K562 (cell line): ENCODE results near the gene MAMDC2. TPM values are rescaled to one million over a fixed set of nuclear protein-coding genes. Genes with fewer than 3 reads are reported as not detected.

Experiments used
- ATAC-seq: fragments of 200-7000 bp; cut with Tn5 transposase; 3 replicates; pipeline ENCODE4 v1.9.1; 2020; ENCODE audit warnings: moderate library complexity
- BruUV-seq: library from RNA; stranded (reverse); fragments of 400-500 nt; replicated peaks from 2 replicates; lab custom pipeline; 2021; lab: Mats Ljungman, UMichigan
- CTCF ChIA-PET: fragments of 300-600 bp; formaldehyde crosslinking; extraction: SDS; loops from one replicate; lab custom pipeline; 2021; ENCODE audit warnings: low intra/inter-chr PET ratio; lab: Yijun Ruan, JAX
- POLR2A ChIA-PET: fragments of 300-600, 350-650 bp; sonication (Branson Sonifier 250); formaldehyde crosslinking; extraction: SDS; loops from one replicate; lab custom pipeline; 2021; ENCODE audit warnings: antibody characterized with exemption, inconsistent platforms; lab: Yijun Ruan, JAX
- DNase-seq, 4 experiments: peaks; one replicate each; pipeline versions ENCODE4 v3.0.0 to v3.0.0-alpha.2; 2011 to 2018; ENCODE audit warnings: low spot score in 3 of 4, mixed read lengths in 3 of 4; ENCODE audit errors: extremely low read depth in 1 of 4
- FAIRE-seq: peaks from 2 replicates; lab custom pipeline; 2011; peaks lifted over from hg19 to GRCh38; lab: Jason Lieb, UNC
- H2AFZ ChIP-seq: 2 replicates; pipeline ENCODE4 v1.6.0; 2011; ENCODE audit warnings: low read depth, low read length, control low read depth, inconsistent platforms
- H3K27ac ChIP-seq: fragments of 200-600 bp; 3 replicates; pipeline ENCODE4 v1.8.0; 2011; ENCODE audit warnings: low read depth, mild to moderate bottlenecking, control low read depth, inconsistent platforms, low read length, moderate library complexity, mixed read lengths; ENCODE audit errors: extremely low read depth
- H3K27me3 ChIP-seq, 2 experiments: fragments of 300-600 bp in 1 of 2; 2 replicates in 1 of 2; 3 replicates in 1 of 2; pipeline versions ENCODE4 v1.6.0 to v1.8.0; 2011; ENCODE audit warnings: inconsistent platforms in 2 of 2, low read length in 2 of 2, mild to moderate bottlenecking in 1 of 2, mixed read lengths in 1 of 2, moderate library complexity in 1 of 2; ENCODE audit not compliant: control insufficient read depth in 2 of 2, insufficient read depth in 2 of 2
- H3K36me3 ChIP-seq: fragments of 300-600 bp; 3 replicates; pipeline ENCODE4 v1.8.0; 2011; ENCODE audit warnings: mild to moderate bottlenecking, low read length, inconsistent platforms; ENCODE audit not compliant: control insufficient read depth, insufficient read depth
- H3K4me1 ChIP-seq, 2 experiments: fragments of 200-600 bp in 1 of 2; replicated peaks in 1 of 2; 2 replicates in 1 of 2; 3 replicates in 1 of 2; pipeline versions ENCODE4 v1.5.1 to v1.8.0; 2011; ENCODE audit warnings: inconsistent platforms in 2 of 2, low read length in 2 of 2, mild to moderate bottlenecking in 1 of 2, mixed read lengths in 1 of 2, moderate library complexity in 1 of 2; ENCODE audit not compliant: control insufficient read depth in 2 of 2, insufficient read depth in 2 of 2
- H3K4me2 ChIP-seq: 2 replicates; pipeline ENCODE4 v1.6.1; 2011; ENCODE audit warnings: low read length, control low read depth, inconsistent platforms, mixed read lengths; ENCODE audit not compliant: insufficient read depth
- H3K4me3 ChIP-seq: fragments of 200-600 bp; sonication (generic), shearing (Covaris generic); 2 replicates; pipeline ENCODE4 v1.5.1; 2016; ENCODE audit warnings: control low read depth, inconsistent platforms
- H3K79me2 ChIP-seq: fragments of 200-600 bp; 3 replicates; pipeline ENCODE4 v1.8.0; 2011; ENCODE audit warnings: low read length, inconsistent platforms; ENCODE audit not compliant: control insufficient read depth, insufficient read depth
- H3K9ac ChIP-seq, 2 experiments: 2 replicates each; pipeline versions ENCODE4 v1.6.0 to v1.6.1; 2011; ENCODE audit warnings: low read depth in 2 of 2, low read length in 2 of 2, control low read depth in 1 of 2, inconsistent platforms in 1 of 2, mild to moderate bottlenecking in 1 of 2, mixed read lengths in 1 of 2; ENCODE audit not compliant: insufficient read depth in 1 of 2
- H3K9me1 ChIP-seq: one replicate; pipeline ENCODE4 v1.6.0; 2011; ENCODE audit warnings: inconsistent platforms, mild to moderate bottlenecking, low read length, moderate library complexity; ENCODE audit not compliant: control insufficient read depth, insufficient read depth
- H3K9me3 ChIP-seq: replicated peaks from 2 replicates; pipeline ENCODE4 v1.5.1; 2011; ENCODE audit warnings: low read depth, low read length, inconsistent platforms; ENCODE audit not compliant: control insufficient read depth, insufficient read depth
- H4K20me1 ChIP-seq: replicated peaks from 2 replicates; pipeline ENCODE4 v1.6.1; 2011; ENCODE audit warnings: low read length, inconsistent platforms, mixed read lengths; ENCODE audit not compliant: control insufficient read depth, insufficient read depth
- CCNT2 ChIP-seq: IDR thresholded peaks from 2 replicates; pipeline ENCODE4 v1.6.1; 2011; ENCODE audit warnings: borderline replicate concordance, low read depth, mild to moderate bottlenecking, moderate library complexity, mixed read lengths, low read length; ENCODE audit not compliant: insufficient read length; ENCODE audit errors: extremely low read depth
- E2F4 ChIP-seq: sonication (generic); formaldehyde crosslinking; IDR thresholded peaks from 2 replicates; pipeline ENCODE4 v1.8.0; 2022; ENCODE audit warnings: mild to moderate bottlenecking, low read depth, missing genetic modification reagents
- NUFIP1 ChIP-seq: fragments of 450-650 bp; IDR thresholded peaks from 2 replicates; pipeline ENCODE4 v1.6.1; 2018; ENCODE audit not compliant: partially characterized antibody
- PCBP2 ChIP-seq: fragments of 200-400 bp; formaldehyde crosslinking; IDR thresholded peaks from 2 replicates; pipeline ENCODE4 v1.6.1; 2018; ENCODE audit warnings: low read length, low read depth, mild to moderate bottlenecking, moderate library complexity; ENCODE audit not compliant: poor library complexity, severe bottlenecking
- POLR2A ChIP-seq: fragments of 450-650 bp; conservative IDR thresholded peaks from 2 replicates; pipeline ENCODE4 v1.6.1; 2016
- POLR3G ChIP-seq: IDR thresholded peaks from 2 replicates; pipeline ENCODE4 v1.6.1; 2011; ENCODE audit not compliant: insufficient read length, insufficient replicate concordance; ENCODE audit errors: extremely low read depth
- RAD51 ChIP-seq: fragments of 450-650 bp; IDR thresholded peaks from 2 replicates; pipeline ENCODE4 v1.7.1; 2016; ENCODE audit warnings: low read depth, mild to moderate bottlenecking, borderline replicate concordance
- TBP ChIP-seq: optimal IDR thresholded peaks from 2 replicates; pipeline ENCODE3; 2011; ENCODE audit warnings: low read depth, low read length, improper control_type of control experiment
- TCFL5 ChIP-seq: fragments of 250-450 bp; sonication (Bioruptor Pico); conservative IDR thresholded peaks from 2 replicates; pipeline ENCODE4 v1.6.1; 2021; ENCODE audit warnings: mild to moderate bottlenecking, moderate library complexity, matching md5 sums
- YY1 ChIP-seq, 3 experiments: IDR thresholded peaks; 2 replicates each; pipeline ENCODE4 v1.6.1; 2011; ENCODE audit warnings: low read length in 2 of 3, mild to moderate bottlenecking in 2 of 3, moderate library complexity in 2 of 3, borderline replicate concordance in 1 of 3, control low read depth in 1 of 3, low read depth in 1 of 3; ENCODE audit not compliant: insufficient read depth in 3 of 3, insufficient replicate concordance in 2 of 3, control insufficient read depth in 1 of 3, insufficient read length in 1 of 3; ENCODE audit errors: extremely low read depth in 1 of 3
- ZBTB17 ChIP-seq: fragments of 450-650 bp; formaldehyde crosslinking; IDR thresholded peaks from 2 replicates; pipeline ENCODE4 v1.4.0; 2020; ENCODE audit warnings: mild to moderate bottlenecking
- ZHX1 ChIP-seq: fragments of 150-350 bp; conservative IDR thresholded peaks from 2 replicates; pipeline ENCODE4 v1.6.1; 2014; ENCODE audit warnings: low read length
- ZNF121 ChIP-seq: sonication (generic); formaldehyde crosslinking; conservative IDR thresholded peaks from 2 replicates; pipeline ENCODE4 v1.8.0; 2022; ENCODE audit warnings: missing genetic modification reagents
- ZNF232 ChIP-seq: sonication (generic); formaldehyde crosslinking; IDR thresholded peaks from 2 replicates; pipeline ENCODE4 v1.8.0; 2022; ENCODE audit warnings: mild to moderate bottlenecking, missing genetic modification reagents
- ZNF324 ChIP-seq: fragments of 250-450 bp; sonication (Bioruptor Pico); IDR thresholded peaks from 2 replicates; pipeline ENCODE4 v1.4.0; 2020; ENCODE audit warnings: mild to moderate bottlenecking
- ZNF696 ChIP-seq: fragments of 250-450 bp; sonication (Bioruptor Pico); conservative IDR thresholded peaks from 2 replicates; pipeline ENCODE4 v1.4.0; 2020; ENCODE audit warnings: mild to moderate bottlenecking, moderate library complexity
- WGBS: fragments of 100-300 bp; shearing (Covaris generic); methylation state at CpG from one replicate; pipeline ENCODE4 v1.1.6; 2016; ENCODE audit warnings: low coverage, mixed read lengths; ENCODE audit not compliant: insufficient coverage; ENCODE audit errors: missing lambda C conversion rate; 5-methylcytosine and 5-hydroxymethylcytosine counted together
- in situ Hi-C: fragments of 300-500 bp; cut with MboI; formaldehyde crosslinking; loops from 4 replicates; pipeline ENCODE4 v1.15.0; 2018; ENCODE audit warnings: inconsistent platforms, mixed read lengths
- intact Hi-C: fragments of 100-400 bp; cut with micrococcal nuclease; formaldehyde crosslinking; loops from 2 replicates; pipeline ENCODE4 v1.14.2; 2022
- polyA plus RNA-seq, 8 experiments: library from polyadenylated mRNA; depleted of rRNA in 4 of 8; stranded (reverse) in 5 of 8; unstranded in 3 of 8; fragments of >200 nt; fragmentation: Nextera tagmentation in 2 of 8; fragmentation: Illumina TruSeq in 1 of 8; extraction: Ambion mirVana in 2 of 8; extraction: Trizol in 1 of 8; gene quantifications; 2 replicates each; pipeline versions ENCODE4 v1.2.1 to v1.2.3, GENCODE V29; 2011 to 2014; ENCODE audit warnings: inconsistent platforms in 1 of 8, missing spikeins in 1 of 8
- total RNA-seq, 7 experiments: library from RNA; depleted of rRNA in 6 of 7; stranded (reverse); fragments of >200 nt in 6 of 7; fragmentation: Illumina TruSeq in 2 of 7; extraction: Trizol in 2 of 7; gene quantifications; 2 replicates each; pipeline versions ENCODE4 v1.2.1 to v1.2.3, GENCODE V29; 2011 to 2021; ENCODE audit warnings: low replicate concordance in 1 of 7
- TF ChIP-seq, protein P1 (sequence below): fragments of 450-650 bp; formaldehyde crosslinking; IDR thresholded peaks from 2 replicates; pipeline ENCODE4 v1.4.0; 2020; ENCODE audit warnings: mild to moderate bottlenecking
- TF ChIP-seq, protein P2 (sequence below): sonication (generic); formaldehyde crosslinking; IDR thresholded peaks from 2 replicates; pipeline ENCODE4 v1.8.1; 2022; ENCODE audit warnings: missing genetic modification reagents

The MAMDC2 gene
- total and polyA plus RNA-seq, 9 of the 15 experiments (the other 6 are each of a cell fraction or from before 2014, with no cell fraction given): 0.01 to 0.03 TPM; not detected in 7

DNA sequence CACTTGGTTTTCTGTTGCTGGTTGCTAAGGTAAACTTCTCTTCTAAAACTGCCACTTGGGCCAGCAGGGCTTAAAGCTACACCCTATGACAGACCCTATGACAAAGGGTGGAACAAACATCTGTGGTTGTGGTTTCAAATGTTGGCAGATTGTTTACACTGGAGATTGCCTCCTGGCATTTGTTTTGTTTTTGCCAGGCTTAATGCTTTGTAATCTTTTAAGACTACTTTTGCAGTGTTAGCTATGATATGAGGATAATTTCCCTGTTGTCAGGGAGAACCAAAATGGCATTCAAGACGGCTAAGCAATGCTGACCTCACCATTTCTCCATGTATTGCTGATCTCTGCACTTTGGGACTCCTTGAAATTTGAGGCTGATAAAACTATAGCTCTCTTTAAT lies 50.3 kb downstream of the MAMDC2 start:
- POLR2A ChIA-PET: interaction anchor here (0.7 kb wide), 1 partner anchor 29 kb away, joined by 3 read pairs; no protein-coding TSS in a partner anchor

More for the DNA sequence above, 50.3 kb downstream of the MAMDC2 start:
- TF ChIP-seq NUFIP1 (no peak), E2F4 (no peak), ZNF121 (CRISPR knock-in tag) (no peak), ZNF696 (CRISPR knock-in tag) (no peak), ZBTB17 (CRISPR knock-in tag) (no peak), YY1 (IDR thresholded peaks at IDR 0.05; ENCODE audit: borderline replicate concordance in 1 of 3, control insufficient read depth in 1 of 3, extremely low read depth in 1 of 3, insufficient read depth in 3 of 3, insufficient read length in 1 of 3, insufficient replicate concordance in 2 of 3, low read depth in 1 of 3, low read length in 2 of 3) (no peak), POLR3G (no peak), ZNF232 (no peak), POLR2A (no peak), TBP (no peak), PCBP2 (no peak), ZNF324 (CRISPR knock-in tag) (no peak), ZHX1 (no peak), RAD51 (no peak), CCNT2 (no peak), TCFL5 (CRISPR knock-in tag) (no peak)
- TF ChIP-seq, protein P1, sequence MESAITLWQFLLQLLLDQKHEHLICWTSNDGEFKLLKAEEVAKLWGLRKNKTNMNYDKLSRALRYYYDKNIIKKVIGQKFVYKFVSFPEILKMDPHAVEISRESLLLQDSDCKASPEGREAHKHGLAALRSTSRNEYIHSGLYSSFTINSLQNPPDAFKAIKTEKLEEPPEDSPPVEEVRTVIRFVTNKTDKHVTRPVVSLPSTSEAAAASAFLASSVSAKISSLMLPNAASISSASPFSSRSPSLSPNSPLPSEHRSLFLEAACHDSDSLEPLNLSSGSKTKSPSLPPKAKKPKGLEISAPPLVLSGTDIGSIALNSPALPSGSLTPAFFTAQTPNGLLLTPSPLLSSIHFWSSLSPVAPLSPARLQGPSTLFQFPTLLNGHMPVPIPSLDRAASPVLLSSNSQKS (CRISPR knock-in tag): no peak
- TF ChIP-seq, protein P2, sequence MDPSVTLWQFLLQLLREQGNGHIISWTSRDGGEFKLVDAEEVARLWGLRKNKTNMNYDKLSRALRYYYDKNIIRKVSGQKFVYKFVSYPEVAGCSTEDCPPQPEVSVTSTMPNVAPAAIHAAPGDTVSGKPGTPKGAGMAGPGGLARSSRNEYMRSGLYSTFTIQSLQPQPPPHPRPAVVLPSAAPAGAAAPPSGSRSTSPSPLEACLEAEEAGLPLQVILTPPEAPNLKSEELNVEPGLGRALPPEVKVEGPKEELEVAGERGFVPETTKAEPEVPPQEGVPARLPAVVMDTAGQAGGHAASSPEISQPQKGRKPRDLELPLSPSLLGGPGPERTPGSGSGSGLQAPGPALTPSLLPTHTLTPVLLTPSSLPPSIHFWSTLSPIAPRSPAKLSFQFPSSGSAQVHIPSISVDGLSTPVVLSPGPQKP (CRISPR knock-in tag): no peak
- no peaks in the 10 kb centered on the region for H3K79me2 ChIP-seq
- no peaks in the 10 kb centered on the region for H3K9me1 ChIP-seq
- no peak overlapping the region for H2AFZ ChIP-seq
- in situ Hi-C loops: no loop called here
- no peak overlapping the region for H3K4me3 ChIP-seq
- intact Hi-C loops: no loop called here
- H3K4me1 ChIP-seq: no peaks in the 10 kb centered on the region
- no peak overlapping the region for H3K4me2 ChIP-seq
- no peak overlapping the region for H3K27ac ChIP-seq
- H3K27me3 ChIP-seq: no peaks in the 10 kb centered on the region
- DNase-seq (no peak), ATAC-seq (no peak), FAIRE-seq (no peak)
- CTCF ChIA-PET: no interaction called here
- H4K20me1 ChIP-seq: no peaks in the 10 kb centered on the region
- WGBS: 6% methylated on average over 1 of the region's 1 CpG
- no peak overlapping the region for H3K9ac ChIP-seq
- H3K9me3 ChIP-seq: no peaks in the 10 kb centered on the region
- no peaks in the 10 kb centered on the region for H3K36me3 ChIP-seq
- BruUV-seq: no TSS peak
